GM06990 (cell line): Measurements from ENCODE around the gene PRRC2A.

ENCODE experiments used
- DNase-seq: peaks from one replicate; pipeline ENCODE4 v3.0.0-alpha.2; 2011; ENCODE audit not compliant: insufficient read length; ENCODE audit errors: extremely low read depth
- H3K27me3 ChIP-seq: replicated peaks from 2 replicates; pipeline ENCODE4 v1.6.0; 2011; ENCODE audit warnings: low read length; ENCODE audit not compliant: control insufficient read depth, insufficient read depth
- H3K36me3 ChIP-seq: 2 replicates; pipeline ENCODE4 v1.5.1; 2011; ENCODE audit warnings: low read length; ENCODE audit not compliant: control insufficient read depth, insufficient read depth
- H3K4me3 ChIP-seq: replicated peaks from 2 replicates; pipeline ENCODE4 v1.5.1; 2011; ENCODE audit warnings: low read depth, mild to moderate bottlenecking, control low read depth, low read length
- CTCF ChIP-seq: IDR thresholded peaks from 2 replicates; pipeline ENCODE4 v1.5.1; 2011; ENCODE audit warnings: low read length, control low read depth, mild to moderate bottlenecking, inconsistent platforms; ENCODE audit not compliant: insufficient read depth, poor library complexity, severe bottlenecking

PRRC2A gene

GRCh38 chr6:31680226-31681134, 60.0 kb downstream of the PRRC2A start, which contains the start of gene LY6G5C:
Gene LY6G5C (minus strand): TSS chr6:31681067. CDS start chr6:31680373, 694 bp downstream.
- H3K36me3 ChIP-seq, result peaks cover 1% of the 10 kb centered on the region
- peak; percentile 61 for DNase-seq
- no peaks in the 10 kb centered on the region for H3K27me3 ChIP-seq
- H3K4me3 ChIP-seq, result peak within 1 kb of the TSS; percentile 61
- TF ChIP-seq CTCF, result peak; percentile 74

DNA sequence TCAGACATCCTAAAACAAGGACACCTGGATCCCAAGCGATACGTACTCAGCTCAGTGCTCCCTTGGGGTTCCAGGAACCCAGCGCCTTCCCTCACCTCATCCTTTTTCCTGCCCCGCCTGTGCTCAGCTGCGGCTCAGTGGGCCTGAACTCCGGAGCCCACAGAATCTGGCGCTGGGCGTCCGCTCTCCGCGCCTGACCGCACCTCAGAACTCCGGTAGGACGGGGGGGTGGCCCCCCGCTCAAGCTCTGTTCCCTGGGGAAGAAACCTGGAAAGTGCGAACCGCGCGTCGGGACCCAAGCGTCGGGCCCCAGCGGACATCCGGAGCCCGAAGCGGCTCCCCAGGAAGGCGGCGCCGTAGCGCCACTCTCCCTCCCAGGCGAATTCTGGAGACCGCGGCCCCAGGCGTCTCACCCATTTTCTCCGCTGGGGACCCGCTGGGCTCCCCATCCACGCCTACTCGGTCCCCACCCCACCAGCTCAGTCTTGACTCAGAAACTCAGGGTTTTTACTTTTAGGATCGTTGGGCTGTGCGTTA, 60.7 kb downstream of the PRRC2A start:
- Histone ChIP-seq H3K36me3 (peaks cover 3% of the 10 kb centered on the region), H3K4me3 (peak overlapping the region; percentile 61), H3K27me3 (no peaks in the 10 kb centered on the region)
- peak; percentile 48 for DNase-seq
- peak; percentile 41 for TF ChIP-seq CTCF

DNA sequence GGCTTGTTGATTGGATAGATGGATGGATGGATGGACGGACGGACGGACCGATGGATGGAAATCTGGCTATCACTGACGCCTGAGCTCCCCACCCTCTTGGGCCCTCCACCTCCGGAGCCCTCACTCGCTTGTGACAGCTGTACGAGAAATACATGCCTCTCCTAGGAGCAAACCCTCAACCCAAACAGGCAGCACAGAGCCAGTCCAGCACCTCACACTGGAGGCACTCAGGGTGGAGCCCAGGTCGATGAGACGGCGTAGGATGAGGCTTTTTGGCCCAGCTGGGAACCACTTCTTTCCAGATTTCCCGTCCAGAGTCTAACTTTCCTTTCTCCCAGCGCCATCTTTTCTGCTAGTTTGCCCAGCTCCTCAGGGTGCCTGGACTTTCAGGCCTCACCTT, 63.1 kb downstream of the PRRC2A start:
- Histone ChIP-seq H3K27me3 (no peaks in the 10 kb centered on the region), H3K36me3 (peaks cover 14% of the 10 kb centered on the region), H3K4me3 (no peak overlapping the region)
- no peak for TF ChIP-seq CTCF
- DNase-seq, result no peak

DNA sequence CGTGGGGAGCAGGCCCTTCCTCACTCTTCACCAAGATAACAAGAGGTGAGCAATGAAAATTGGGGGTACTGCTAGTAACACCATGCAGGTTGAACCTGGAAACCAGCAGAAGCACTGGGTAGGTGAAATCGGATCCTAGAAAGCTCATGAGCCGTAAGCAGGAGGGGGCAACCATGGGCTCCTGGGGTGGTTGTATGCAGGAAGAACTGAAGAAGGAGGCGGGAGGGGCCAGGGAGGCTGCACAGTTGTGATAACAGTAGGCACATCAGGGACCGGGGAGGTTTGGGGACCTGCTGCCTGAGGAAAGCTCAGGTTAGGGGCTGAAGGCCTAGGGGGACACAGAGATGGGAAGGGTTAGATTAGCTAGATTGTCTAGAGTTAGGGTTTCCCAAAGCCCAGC, 66.0 kb downstream of the PRRC2A start:
- Histone ChIP-seq H3K4me3 (no peak overlapping the region), H3K36me3 (peaks cover 34% of the 10 kb centered on the region), H3K27me3 (no peaks in the 10 kb centered on the region)
- no peak for TF ChIP-seq CTCF
- no peak for DNase-seq

GRCh38 chr6:31687321-31687720, 66.8 kb downstream of the PRRC2A start:
- H3K27me3 ChIP-seq, result no peaks in the 10 kb centered on the region
- no peak overlapping the region for H3K4me3 ChIP-seq
- TF ChIP-seq CTCF, result no peak
- DNase-seq, result no peak
- peaks cover 38% of the 10 kb centered on the region for H3K36me3 ChIP-seq
